Heart right ventricle (tissue), 16 donors: ENCODE results near the gene RNF222. TPM values are rescaled to one million over a fixed set of nuclear protein-coding genes. Genes with fewer than 3 reads are reported as not detected.

Source experiments
- ATAC-seq, 8 donors: fragments of 200-7000 bp; cut with Tn5 transposase; one replicate each; pipeline ENCODE4 v1.9.1; 2020; ENCODE audit warnings: mild to moderate bottlenecking in 8 of 8, moderate library complexity in 8 of 8, moderate number of reproducible peaks in 1 of 8
- DNase-seq, 2 donors: peaks; one replicate each; pipeline ENCODE4 v3.0.0-alpha.2; 2020
- H3K27ac ChIP-seq, 10 donors: fragments of 200-600 bp; sonication (generic) in 2 of 10; one replicate each; pipeline versions ENCODE4 v1.5.0 to v1.8.0; 2020 to 2022; ENCODE audit warnings: mild to moderate bottlenecking in 3 of 10
- H3K27me3 ChIP-seq, 7 donors: fragments of 200-600 bp; one replicate each; pipeline ENCODE4 v1.8.0; 2021 to 2022; ENCODE audit warnings: mild to moderate bottlenecking in 2 of 7
- H3K36me3 ChIP-seq, 9 donors: fragments of 200-600 bp; sonication (generic) in 1 of 9; one replicate each; pipeline versions ENCODE4 v1.5.0 to v1.8.0; 2020 to 2022; ENCODE audit warnings: mild to moderate bottlenecking in 2 of 9
- H3K4me1 ChIP-seq, 9 donors: fragments of 200-600 bp; sonication (generic) in 1 of 9; one replicate each; pipeline versions ENCODE4 v1.5.0 to v1.8.0; 2020 to 2022; ENCODE audit warnings: mild to moderate bottlenecking in 4 of 9
- H3K4me3 ChIP-seq, 10 donors: fragments of 200-600 bp; sonication (generic) in 2 of 10; one replicate each; pipeline versions ENCODE4 v1.5.0 to v1.8.0; 2020 to 2022; ENCODE audit warnings: mild to moderate bottlenecking in 7 of 10, moderate library complexity in 2 of 10
- H3K9me3 ChIP-seq, 11 donors: fragments of 200-600 bp in 10 of 11; sonication (generic) in 2 of 11; one replicate each; pipeline versions ENCODE4 v1.5.0 to v1.8.0; 2013 to 2022; ENCODE audit warnings: mild to moderate bottlenecking in 2 of 11, control low read depth in 1 of 11, moderate library complexity in 1 of 11
- CTCF ChIP-seq, 9 donors: fragments of 200-600 bp; sonication (generic) in 2 of 9; IDR thresholded peaks; one replicate each; pipeline versions ENCODE4 v1.5.0 to v1.8.0; 2021 to 2022; ENCODE audit warnings: antibody characterized with exemption in 9 of 9, mild to moderate bottlenecking in 5 of 9, moderate library complexity in 1 of 9
- WGBS, 2 donors: extraction: QIAGEN DNeasy Blood & Tissue Kit; methylation state at CpG; one replicate each; pipeline ENCODE4 v1.1.7; 2013; ENCODE audit warnings: inconsistent platforms in 1 of 2; 5-methylcytosine and 5-hydroxymethylcytosine counted together
- intact Hi-C, 10 donors: fragments of 100-400 bp; cut with DNase I; formaldehyde crosslinking; loops; one replicate each; pipeline versions ENCODE4 v1.11.1 to v1.14.2; 2022
- polyA plus RNA-seq, 2 donors: library from polyadenylated mRNA; stranded (reverse); fragments of 200-250 nt; gene quantifications; one replicate each; pipeline ENCODE4 v1.2.3, GENCODE V29; 2013
- total RNA-seq, 10 donors: library from RNA; stranded (reverse); fragmentation: NEBNext Ultra II Directional in 3 of 10; extraction: Animal tissue kit (Norgen Biotek cat#: 25700) in 3 of 10; gene quantifications; one replicate each; pipeline versions ENCODE4 v1.2.1 to v1.2.4, GENCODE V29; 2021 to 2023
- donor health status: Arrhythmogenic right ventricular cardiomyopathy.
- donor health status: ischemic (EF 13 %, LVEDD 7.1; RV severe dilation, severe dysfunction).
- donor health status: healthy with polysubstance abuse.
- donor health status: DM: no; HTN: yes; CAD: no.
- donor health status: DM: no; HTN: no; CAD: no.
- donor health status: ischemic (EF 25% LVEDD 6.9; RV normal size, moderate dysfunction).
- donor health status: ischemic (EF 25% LVEDD 5.7; RV mildly dilated, moderate dysfunction).
- donor health status: healthy.
- donor health status: DM: yes; HTN: yes; CAD: no.
- donor health status: Ischemic cardiomyopathy.
- donor health status: ischemic (EF 35%, LVEDD 5.7; RV mildly dilated, moderate dysfunction).
- donor health status: nonischemic (EF 11% LVEDD 7.7; RV severe dilation, severe dysfunction).
- donor health status: DM: yes; HTN: yes; CAD: no.
- donor health status: PGD.
- donor health status: ischemic (EF 29% LVEDD 5.4; RV normal size, mild dysfunction).
- donor health status: nonischemic (EF 23%, LVEDD 6.1; RV moderate dilation, normal function).

Gene RNF222
- total and polyA plus RNA-seq, 12 donors, result not detected

DNA sequence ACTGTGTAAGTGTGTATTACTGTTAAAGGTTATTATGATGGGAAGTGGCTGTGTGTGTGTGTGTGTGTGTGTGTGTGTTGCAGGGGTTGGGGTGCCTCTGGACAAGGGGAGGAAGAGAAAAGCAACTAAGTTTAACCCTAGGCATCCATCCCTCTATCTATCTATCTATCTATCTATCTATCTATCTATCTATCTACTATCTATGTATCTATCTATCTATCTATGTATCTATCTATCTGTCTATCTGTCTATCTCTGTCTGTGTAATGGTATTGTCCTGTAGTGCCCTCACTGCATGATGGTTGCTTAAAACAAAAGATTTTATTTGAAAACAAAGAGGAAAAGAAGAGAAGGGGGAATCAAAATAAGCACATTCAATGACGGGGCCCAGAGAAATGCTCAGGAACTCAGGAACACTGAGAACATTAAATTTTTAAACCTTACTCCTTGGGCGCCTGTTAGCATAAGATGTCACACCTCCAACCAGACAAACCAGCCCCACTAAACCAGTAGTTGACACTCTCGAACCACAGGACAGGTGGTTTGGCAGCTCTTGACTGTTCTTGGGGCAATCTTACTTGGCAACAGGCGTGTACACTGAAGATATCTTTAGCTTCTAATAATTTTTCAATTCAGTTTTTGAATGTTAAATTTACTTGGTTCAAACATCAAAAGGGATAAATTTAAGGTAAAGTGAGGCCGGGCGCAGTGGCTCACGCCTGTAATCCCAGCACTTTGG is 9.5 kb downstream of the RNF222 start:
- TF ChIP-seq CTCF (IDR thresholded peaks at IDR 0.05), result no peak
- H3K4me1 ChIP-seq, result peaks cover 0 to 15% (median 5%) of the 10 kb centered on the region in 9 donors
- no peak overlapping the region for H3K4me3 ChIP-seq
- no peak overlapping the region for H3K27ac ChIP-seq
- WGBS, 2 donors, result 93% methylated on average over 7 of the region's 7 CpGs
- no peak for DNase-seq
- intact Hi-C loops, result loop anchor here in 2 of 10 donors (10.0 kb wide), 2 partner anchors 47 to 57 kb away; partner anchors contain the start of gene NDEL1 (in 1 of the 2)
- H3K9me3 ChIP-seq, result no peaks in the 10 kb centered on the region
- ATAC-seq, result no peak
- peaks cover 0 to 14% (median 7%) of the 10 kb centered on the region in 7 donors for H3K27me3 ChIP-seq
- H3K36me3 ChIP-seq, result no peaks in the 10 kb centered on the region

GRCh38 chr17:8386841-8387240 is 10.8 kb downstream of the RNF222 start:
- H3K9me3 ChIP-seq, result no peaks in the 10 kb centered on the region
- H3K27ac ChIP-seq, result no peak overlapping the region
- no peak overlapping the region for H3K4me3 ChIP-seq
- intact Hi-C loops, result loop anchor here in 2 of 10 donors (10.0 kb wide), 2 partner anchors 48 to 58 kb away; partner anchors contain the start of gene NDEL1 (in 1 of the 2)
- DNase-seq, result no peak
- 46 to 55% methylated on average over 6 of the region's 6 CpGs for WGBS, 2 donors
- peaks cover 0 to 3% (median 0%) of the 10 kb centered on the region in 9 donors for H3K36me3 ChIP-seq
- ATAC-seq, result no peak
- TF ChIP-seq CTCF (IDR thresholded peaks at IDR 0.05), result no peak
- peaks cover under 1 to 19% (median 10%) of the 10 kb centered on the region in 9 donors for H3K4me1 ChIP-seq
- peaks cover 0 to 4% (median 0%) of the 10 kb centered on the region in 7 donors for H3K27me3 ChIP-seq

DNA sequence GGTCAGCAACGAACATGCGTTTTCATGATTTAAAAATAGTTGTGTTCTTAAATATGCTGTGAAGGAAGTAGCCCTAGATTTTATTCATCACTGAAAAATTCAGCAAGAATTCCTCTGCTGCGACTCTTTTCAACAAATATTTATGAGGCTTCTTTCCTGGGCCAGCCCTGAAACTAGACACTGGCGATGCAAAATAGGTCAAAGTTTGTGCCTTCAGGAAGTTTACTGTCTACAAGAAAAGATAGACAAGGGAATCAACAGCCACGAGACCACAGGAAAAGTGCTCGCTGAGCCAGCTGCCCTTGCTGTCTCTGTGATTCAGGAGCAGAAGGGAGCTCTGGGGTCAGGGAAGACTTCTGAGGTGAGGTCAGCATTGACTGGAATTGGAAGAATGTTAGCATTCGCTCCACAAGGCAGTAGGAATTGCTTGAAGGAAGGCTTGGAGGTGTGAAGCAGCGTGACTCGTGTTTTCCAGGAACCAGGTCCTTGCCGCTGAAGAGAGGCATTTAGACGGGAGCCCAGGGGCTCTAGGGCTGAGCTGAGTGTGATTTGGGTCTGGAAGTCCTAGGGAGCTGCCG is 12.7 kb downstream of the RNF222 start:
- no peaks in the 10 kb centered on the region for H3K27me3 ChIP-seq
- ATAC-seq (no peak), DNase-seq (no peak)
- peaks cover 0 to 22% (median 18%) of the 10 kb centered on the region in 9 donors for H3K36me3 ChIP-seq
- H3K4me1 ChIP-seq, result peaks cover 6 to 39% (median 30%) of the 10 kb centered on the region in 9 donors
- H3K9me3 ChIP-seq, result no peaks in the 10 kb centered on the region
- intact Hi-C loops, result loop anchor here in 3 of 10 donors (5.0 to 10.0 kb wide), 3 partner anchors 50 to 138 kb away; partner anchors contain the start of genes CTC1 (in 1 of the 3), NDEL1 (in 1 of the 3) and PFAS (in 1 of the 3)
- H3K27ac ChIP-seq, result no peak overlapping the region
- H3K4me3 ChIP-seq, result no peak overlapping the region
- 66 to 67% methylated on average over 12 of the region's 12 CpGs for WGBS, 2 donors
- no peak for TF ChIP-seq CTCF (IDR thresholded peaks at IDR 0.05)

DNA sequence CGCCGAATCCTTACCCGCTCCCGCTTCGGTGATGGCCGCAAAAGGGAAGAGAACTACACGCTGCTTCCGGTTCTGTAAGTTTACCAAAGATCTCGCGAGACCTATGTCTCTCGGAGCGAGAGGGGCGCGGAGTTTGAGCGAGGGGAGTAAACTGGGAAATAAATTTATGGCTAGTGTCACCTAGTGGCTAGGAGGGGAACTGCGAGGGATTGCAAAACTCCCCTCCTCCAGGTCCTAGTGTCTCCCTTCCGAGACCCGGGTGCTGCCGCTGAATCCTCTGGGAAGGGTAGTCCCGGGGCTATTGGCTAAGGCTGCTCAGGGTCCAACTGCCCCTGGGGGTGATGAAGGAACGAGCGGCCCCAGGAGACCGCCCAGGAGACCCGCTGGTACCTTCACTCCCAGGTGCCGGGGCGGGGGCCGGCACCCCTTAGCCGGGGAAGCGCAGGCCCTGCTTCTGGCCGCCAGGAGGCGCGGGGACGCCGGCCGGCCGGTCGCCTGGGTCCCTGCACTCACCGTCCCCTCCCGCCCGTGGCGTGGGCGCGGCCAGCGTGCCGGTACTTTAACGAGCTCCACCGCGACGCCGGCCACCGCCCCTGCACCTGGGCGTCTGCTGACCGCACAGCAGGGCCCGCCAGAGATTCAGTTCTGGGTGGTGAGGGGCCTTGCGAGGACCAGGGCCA is 14.3 kb downstream of the RNF222 start, which contains the start of gene RPL26:
Gene RPL26, minus strand, starts transcription at position 51 of the 680 bp plus-strand sequence. CDS start 883 bp downstream, outside the sequence.
- intact Hi-C loops, result loop anchor here in 4 of 10 donors (2.0 to 10.0 kb wide), 4 partner anchors 52 to 136 kb away; partner anchors contain the start of genes ARHGEF15 (in 1 of the 4), CTC1 (in 1 of the 4), NDEL1 (in 1 of the 4) and PFAS (in 1 of the 4)
- H3K27ac ChIP-seq, result peak within 1 kb of the TSS; percentile 46 to 90 (median 86)
- peaks cover 0 to 38% (median 33%) of the 10 kb centered on the region in 9 donors for H3K36me3 ChIP-seq
- DNase-seq (peak; percentile 92 to 98), ATAC-seq (peak; percentile 91 to 97 (median 94))
- 0% methylated on average over 54 to 55 of the region's 55 CpGs for WGBS, 2 donors
- H3K4me1 ChIP-seq, result peaks cover 6 to 47% (median 31%) of the 10 kb centered on the region in 9 donors
- no peaks in the 10 kb centered on the region for H3K27me3 ChIP-seq
- H3K9me3 ChIP-seq, result no peaks in the 10 kb centered on the region
- peak within 1 kb of the TSS; percentile 64 to 87 (median 77) for H3K4me3 ChIP-seq
- TF ChIP-seq CTCF (IDR thresholded peaks at IDR 0.05), result peak; percentile 95 to 100 (median 99)
